ENCODE results near the gene S100PBP. TPM values are rescaled to one million over a fixed set of nuclear protein-coding genes. Genes with fewer than 3 reads are reported as not detected.
A peak's percentile ranks its signal among the peaks of the same experiment; 100 is the strongest.

Gene S100PBP
- total and polyA plus RNA-seq, 2 donors from 2014 or later: 14.3 to 40.1 TPM

DNA sequence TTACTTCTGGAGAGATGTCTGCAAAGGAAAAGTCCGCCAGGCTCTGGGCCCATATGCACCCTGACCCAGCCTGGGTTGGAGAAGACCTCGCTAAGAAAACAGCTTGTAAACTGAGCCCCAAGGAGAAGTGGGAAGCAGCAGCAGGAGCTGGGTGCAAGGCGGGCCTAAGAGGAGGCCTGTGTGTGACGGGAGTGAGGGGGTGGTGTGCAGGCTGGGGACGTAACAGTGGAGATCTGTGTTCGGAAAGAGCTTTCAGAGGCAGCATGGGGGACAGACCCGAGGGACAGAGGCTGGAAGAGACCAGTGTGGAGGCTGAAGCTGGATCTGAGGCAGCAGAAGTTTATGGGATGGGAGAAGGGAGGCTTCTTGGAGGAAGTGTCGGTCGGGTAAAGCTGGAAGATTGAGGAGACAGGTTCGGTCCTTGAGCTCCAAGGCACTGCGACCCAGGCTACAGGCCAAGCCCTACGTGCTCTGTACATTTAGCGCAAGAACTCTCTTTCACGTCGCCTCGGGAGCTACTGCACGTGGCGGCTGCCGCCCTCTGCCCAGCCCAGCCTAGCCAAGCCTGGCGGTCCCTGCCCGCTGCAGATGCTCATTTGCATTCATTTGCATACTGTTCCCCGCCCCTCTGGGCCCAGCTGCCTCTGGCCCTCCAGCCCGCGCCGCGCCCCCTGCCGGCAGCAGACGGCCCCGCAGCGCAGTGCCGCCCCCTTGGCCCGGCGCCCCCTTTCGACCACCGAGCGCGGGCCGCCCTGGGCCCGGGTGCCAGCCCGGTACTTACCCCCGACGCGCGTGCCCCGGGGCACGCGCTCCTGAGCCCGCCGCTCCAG lies 75.1 kb downstream of the S100PBP start:
- H3K4me1 ChIP-seq (ENCODE audit: control insufficient read depth in 2 of 3, insufficient read depth in 2 of 3, low read depth in 1 of 3, low read length in 3 of 3): peaks cover 0 to 4% (median 0%) of the 10 kb centered on the region in 3 donors
- intact Hi-C loops (cut with DNase I): no loop called here
- peak overlapping the region in 2 of 3 donors; percentile 3 to 35 for H3K4me3 ChIP-seq (ENCODE audit: low read length in 3 of 3)
- no peaks in the 10 kb centered on the region for H3K36me3 ChIP-seq (ENCODE audit: control insufficient read depth in 2 of 3, insufficient read depth in 3 of 3, low read length in 3 of 3)
- no peaks in the 10 kb centered on the region for H3K9me3 ChIP-seq (ENCODE audit: control insufficient read depth in 2 of 3, insufficient read depth in 1 of 3, low read length in 3 of 3)
- no peak overlapping the region for H3K27ac ChIP-seq (ENCODE audit: low read depth in 2 of 2, low read length in 2 of 2)
- no peaks in the 10 kb centered on the region for H3K27me3 ChIP-seq (ENCODE audit: control insufficient read depth, insufficient read depth, low read length)
- peak; percentile 40 for TF ChIP-seq CTCF (IDR thresholded peaks at IDR 0.05; ENCODE audit: borderline replicate concordance, extremely low read depth, insufficient read depth)
- FAIRE-seq: no peak
- DNase-seq: peak in 4 of 5 donors; percentile 39 to 73 (median 56)
- no peak overlapping the region for H3K9ac ChIP-seq (ENCODE audit: low read length in 3 of 3)

DNA sequence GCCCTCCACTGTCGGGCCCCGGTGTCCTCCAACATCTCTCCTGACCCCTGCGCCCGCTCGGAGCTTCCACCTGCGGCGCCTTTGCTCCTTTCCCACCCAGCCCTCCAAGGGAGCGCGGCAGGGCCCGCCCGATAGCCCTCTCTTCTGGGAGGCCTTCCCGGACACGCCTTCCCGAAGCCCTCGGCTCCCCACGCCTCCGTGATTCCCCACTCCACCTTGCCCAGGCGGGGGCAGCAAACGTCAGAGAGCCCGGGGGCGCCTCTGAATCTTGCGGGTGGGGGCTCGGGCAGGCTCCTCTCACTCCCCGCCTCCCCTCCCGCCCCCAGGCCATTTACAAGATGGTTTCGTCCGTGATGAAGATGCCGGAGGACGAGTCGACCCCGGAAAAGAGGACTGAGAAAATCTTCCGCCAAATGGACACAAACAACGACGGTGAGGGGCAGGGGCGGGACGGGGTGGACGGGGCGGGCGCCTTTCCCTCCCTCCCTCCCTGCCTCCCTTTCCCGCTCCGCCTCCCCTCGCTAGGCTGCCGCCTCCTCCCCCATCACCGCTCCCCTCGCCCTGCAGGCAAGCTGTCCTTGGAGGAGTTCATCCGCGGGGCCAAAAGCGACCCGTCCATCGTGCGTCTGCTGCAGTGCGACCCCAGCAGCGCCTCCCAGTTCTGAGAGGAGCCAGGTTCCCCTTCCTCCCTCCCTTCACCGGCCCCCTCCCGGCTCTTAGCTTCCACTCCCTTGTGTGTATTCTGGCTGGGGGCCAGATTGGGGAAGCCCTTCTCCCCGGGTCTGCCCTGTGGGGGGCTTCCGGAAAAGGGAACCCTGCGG lies 76.0 kb downstream of the S100PBP start:
- intact Hi-C loops (cut with DNase I): no loop called here
- Histone ChIP-seq H3K36me3 (ENCODE audit: control insufficient read depth in 2 of 3, insufficient read depth in 3 of 3, low read length in 3 of 3) (no peaks in the 10 kb centered on the region), H3K9me3 (ENCODE audit: control insufficient read depth in 2 of 3, insufficient read depth in 1 of 3, low read length in 3 of 3) (no peaks in the 10 kb centered on the region), H3K27me3 (ENCODE audit: control insufficient read depth, insufficient read depth, low read length) (no peaks in the 10 kb centered on the region), H3K27ac (ENCODE audit: low read depth in 2 of 2, low read length in 2 of 2) (no peak overlapping the region), H3K4me1 (ENCODE audit: control insufficient read depth in 2 of 3, insufficient read depth in 2 of 3, low read depth in 1 of 3, low read length in 3 of 3) (peaks cover 0 to 4% (median 0%) of the 10 kb centered on the region in 3 donors), H3K4me3 (ENCODE audit: low read length in 3 of 3) (peak overlapping the region in 2 of 3 donors; percentile 11 to 35), H3K9ac (ENCODE audit: low read length in 3 of 3) (no peak overlapping the region)
- no peak for TF ChIP-seq CTCF (IDR thresholded peaks at IDR 0.05; ENCODE audit: borderline replicate concordance, extremely low read depth, insufficient read depth)
- FAIRE-seq (no peak), DNase-seq (peak; percentile 69 to 83 (median 82))

DNA sequence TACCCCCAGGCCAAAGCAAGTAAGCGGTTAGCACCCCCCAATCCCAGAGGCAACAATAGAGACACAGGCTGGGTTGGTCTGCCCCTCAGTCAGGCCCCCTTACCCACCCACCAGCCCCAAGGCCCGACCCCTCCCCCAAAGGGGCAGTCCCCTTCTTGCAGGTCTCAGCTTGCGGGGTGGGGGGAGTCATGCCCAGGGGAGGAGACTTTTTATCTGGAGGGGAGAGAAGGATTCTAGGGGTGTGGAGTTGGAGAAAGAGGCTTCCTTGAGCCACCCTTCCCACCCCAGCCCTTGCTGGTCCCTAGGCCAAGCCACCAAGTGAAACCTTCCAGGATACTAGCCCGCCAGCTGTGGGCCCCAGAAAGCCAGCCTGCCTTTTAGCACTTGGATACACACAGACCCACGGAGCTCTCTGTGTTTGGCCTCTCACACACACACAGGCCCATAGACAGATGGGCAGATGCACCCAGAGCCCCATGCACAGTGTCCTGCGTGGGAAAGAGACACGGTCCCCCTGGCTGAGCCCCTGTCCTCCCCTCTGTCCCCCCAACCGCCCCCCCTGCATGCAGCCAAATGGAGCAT lies 76.7 kb downstream of the S100PBP start:
- Histone ChIP-seq H3K27me3 (ENCODE audit: control insufficient read depth, insufficient read depth, low read length) (no peaks in the 10 kb centered on the region), H3K27ac (ENCODE audit: low read depth in 2 of 2, low read length in 2 of 2) (no peak overlapping the region), H3K4me3 (ENCODE audit: low read length in 3 of 3) (no peak overlapping the region), H3K9me3 (ENCODE audit: control insufficient read depth in 2 of 3, insufficient read depth in 1 of 3, low read length in 3 of 3) (no peaks in the 10 kb centered on the region), H3K4me1 (ENCODE audit: control insufficient read depth in 2 of 3, insufficient read depth in 2 of 3, low read depth in 1 of 3, low read length in 3 of 3) (peaks cover 0 to 4% (median 0%) of the 10 kb centered on the region in 3 donors), H3K36me3 (ENCODE audit: control insufficient read depth in 2 of 3, insufficient read depth in 3 of 3, low read length in 3 of 3) (no peaks in the 10 kb centered on the region), H3K9ac (ENCODE audit: low read length in 3 of 3) (no peak overlapping the region)
- FAIRE-seq (no peak), DNase-seq (peak in 2 of 5 donors; percentile 75)
- intact Hi-C loops (cut with DNase I): no loop called here
- no peak for TF ChIP-seq CTCF (IDR thresholded peaks at IDR 0.05; ENCODE audit: borderline replicate concordance, extremely low read depth, insufficient read depth)
